CD14-positive monocyte (primary cell): Measurements from ENCODE around the gene KDF1. TPM values are rescaled to one million over a fixed set of nuclear protein-coding genes. Genes with fewer than 3 reads are reported as not detected.

Source experiments
- DNase-seq, 3 donors: peaks; one replicate each; pipeline ENCODE4 v3.0.0-alpha.2; 2011 to 2022
- H2AFZ ChIP-seq: 2 replicates; pipeline ENCODE4 v1.6.0; 2012; ENCODE audit warnings: mild to moderate bottlenecking, low read depth, low read length, inconsistent platforms; ENCODE audit not compliant: insufficient read depth, poor library complexity, severe bottlenecking
- H3K27ac ChIP-seq, 2 donors: 1 replicate in 1 of 2; 2 replicates in 1 of 2; pipeline ENCODE4 v1.5.1; 2012 to 2013; ENCODE audit warnings: low read length in 2 of 2, control low read depth in 1 of 2, inconsistent platforms in 1 of 2, low read depth in 1 of 2, mild to moderate bottlenecking in 1 of 2
- H3K27me3 ChIP-seq, 2 donors: one replicate each; pipeline versions ENCODE4 v1.6.0 to v1.6.1; 2011 to 2013; ENCODE audit warnings: low read length in 2 of 2; ENCODE audit not compliant: control insufficient read depth in 2 of 2, insufficient read depth in 2 of 2
- H3K36me3 ChIP-seq, 2 donors: replicated peaks in 1 of 2; 1 replicate in 1 of 2; 2 replicates in 1 of 2; pipeline versions ENCODE4 v1.5.1 to v1.6.1; 2012 to 2013; ENCODE audit warnings: low read length in 2 of 2, control low read depth in 1 of 2, inconsistent platforms in 1 of 2, mild to moderate bottlenecking in 1 of 2; ENCODE audit not compliant: insufficient read depth in 2 of 2, control insufficient read depth in 1 of 2
- H3K4me1 ChIP-seq, 2 donors: 1 replicate in 1 of 2; 2 replicates in 1 of 2; pipeline versions ENCODE4 v1.5.1 to v1.6.1; 2012 to 2013; ENCODE audit warnings: low read length in 2 of 2, control low read depth in 1 of 2, inconsistent platforms in 1 of 2, mild to moderate bottlenecking in 1 of 2, moderate library complexity in 1 of 2; ENCODE audit not compliant: insufficient read depth in 2 of 2, control insufficient read depth in 1 of 2
- H3K4me2 ChIP-seq: replicated peaks from 2 replicates; pipeline ENCODE3; 2012; ENCODE audit warnings: low read length, moderate library complexity, mild to moderate bottlenecking; ENCODE audit not compliant: poor library complexity, severe bottlenecking; ENCODE audit errors: extremely low read depth
- H3K4me3 ChIP-seq, 3 experiments: fragments of 200-600 bp in 1 of 3; sonication (generic) in 1 of 3; replicated peaks in 1 of 3; 1 replicate in 2 of 3; 2 replicates in 1 of 3; pipeline ENCODE4 v1.5.1; 2011 to 2013; ENCODE audit warnings: low read length in 3 of 3, mild to moderate bottlenecking in 3 of 3, control low read depth in 2 of 3, low read depth in 2 of 3, inconsistent platforms in 1 of 3, moderate library complexity in 1 of 3
- H3K79me2 ChIP-seq: 2 replicates; pipeline ENCODE4 v1.6.0; 2012; ENCODE audit warnings: mild to moderate bottlenecking, control low read depth, inconsistent platforms, low read length, moderate library complexity; ENCODE audit not compliant: insufficient read depth
- H3K9ac ChIP-seq: 2 replicates; pipeline ENCODE4 v1.6.0; 2017; ENCODE audit warnings: low read length, mild to moderate bottlenecking; ENCODE audit not compliant: insufficient read depth, poor library complexity, severe bottlenecking
- H3K9me3 ChIP-seq, 2 donors: replicated peaks in 1 of 2; 1 replicate in 1 of 2; 2 replicates in 1 of 2; pipeline versions ENCODE4 v1.5.1 to v1.6.1; 2012 to 2013; ENCODE audit warnings: low read length in 2 of 2, control low read depth in 1 of 2; ENCODE audit not compliant: control insufficient read depth in 1 of 2, insufficient read depth in 1 of 2
- H4K20me1 ChIP-seq: 2 replicates; pipeline ENCODE4 v1.6.0; 2012; ENCODE audit warnings: mild to moderate bottlenecking, low read length, control low read depth, moderate library complexity; ENCODE audit not compliant: insufficient read depth
- H3K27ac Mint-ChIP-seq, 7 donors: one replicate each; pipeline ENCODE4 v1.8.0; 2020; ENCODE audit warnings: mild to moderate bottlenecking in 7 of 7, mixed read lengths in 7 of 7, moderate library complexity in 6 of 7, inconsistent platforms in 2 of 7
- H3K27me3 Mint-ChIP-seq, 3 donors: one replicate each; pipeline ENCODE4 v1.8.0; 2021 to 2022; ENCODE audit warnings: low read depth in 3 of 3, mild to moderate bottlenecking in 3 of 3, mixed read lengths in 3 of 3, moderate library complexity in 3 of 3, inconsistent platforms in 1 of 3
- H3K36me3 Mint-ChIP-seq, 2 donors: one replicate each; pipeline ENCODE4 v1.8.0; 2020; ENCODE audit warnings: mixed read lengths in 2 of 2, inconsistent platforms in 1 of 2, mild to moderate bottlenecking in 1 of 2
- H3K4me1 Mint-ChIP-seq: one replicate; pipeline ENCODE4 v1.8.0; 2020; ENCODE audit warnings: mild to moderate bottlenecking, mixed read lengths
- H3K4me3 Mint-ChIP-seq, 2 donors: one replicate each; pipeline ENCODE4 v1.8.0; 2020; ENCODE audit warnings: mild to moderate bottlenecking in 2 of 2, mixed read lengths in 2 of 2, moderate library complexity in 1 of 2
- H3K9me3 Mint-ChIP-seq, 7 donors: one replicate each; pipeline ENCODE4 v1.8.0; 2020 to 2022; ENCODE audit warnings: mixed read lengths in 7 of 7, mild to moderate bottlenecking in 6 of 7, moderate library complexity in 6 of 7, inconsistent platforms in 2 of 7
- CTCF ChIP-seq: fragments of 200-600 bp; IDR thresholded peaks from one replicate; pipeline ENCODE4 v1.8.0; 2022; ENCODE audit warnings: antibody characterized with exemption, mild to moderate bottlenecking
- WGBS: methylation state at CpG from one replicate; pipeline ENCODE4 v1.1.5; 2013; ENCODE audit warnings: missing lambda C conversion rate; ENCODE audit not compliant: insufficient coverage; 5-methylcytosine and 5-hydroxymethylcytosine counted together
- intact Hi-C, 2 donors: fragments of 100-400 bp; cut with micrococcal nuclease; formaldehyde crosslinking; loops; one replicate each; pipeline versions ENCODE4 v1.15.0 to v1.15.1; 2023
- polyA plus RNA-seq, 3 donors: library from polyadenylated mRNA; depleted of rRNA in 1 of 3; unstranded in 2 of 3; stranded (reverse) in 1 of 3; fragments of 300-500 nt in 2 of 3; fragments of >200 nt in 1 of 3; fragmentation: Illumina TruSeq in 2 of 3; gene quantifications; 1 replicate in 2 of 3; 2 replicates in 1 of 3; pipeline ENCODE4 v1.2.3, GENCODE V29; 2012 to 2021

Gene KDF1
- polyA plus RNA-seq, 3 donors = not detected

GRCh38 chr1:26938004-26938658 lies 22.1 kb downstream of the KDF1 start:
- Mint-ChIP-seq H3K27ac (peak overlapping the region; percentile 22 to 73 (median 51)), H3K4me1 (peaks cover 13% of the 10 kb centered on the region), H3K27me3 (no peaks in the 10 kb centered on the region), H3K4me3 (no peak overlapping the region), H3K9me3 (peaks cover 0 to 1% (median 0%) of the 10 kb centered on the region in 7 donors), H3K36me3 (peaks cover 43 to 58% of the 10 kb centered on the region in 2 donors)
- DNase-seq = peak in 2 of 3 donors; percentile 10 to 25
- Histone ChIP-seq H4K20me1 (peaks cover 5% of the 10 kb centered on the region), H3K4me2 (no peak overlapping the region), H3K36me3 (peaks cover 27 to 68% of the 10 kb centered on the region in 2 donors), H3K79me2 (peaks cover 30% of the 10 kb centered on the region), H3K27me3 (no peaks in the 10 kb centered on the region), H3K9me3 (no peaks in the 10 kb centered on the region), H3K9ac (no peak overlapping the region), H3K4me1 (peaks cover 11 to 13% of the 10 kb centered on the region in 2 donors), H3K4me3 (no peak overlapping the region), H3K27ac (peak overlapping the region in 1 of 2 donors; percentile 59), H2AFZ (no peak overlapping the region)
- intact Hi-C loops = no loop called here
- 100% methylated on average over 1 of the region's 4 CpGs for WGBS
- TF ChIP-seq CTCF = no peak

- Histone ChIP-seq H3K79me2 (peaks cover 35% of the 10 kb centered on the region), H3K4me2 (no peak overlapping the region), H3K36me3 (peaks cover 16 to 55% of the 10 kb centered on the region in 2 donors), H3K27me3 (no peaks in the 10 kb centered on the region), H3K4me1 (peaks cover 24 to 25% of the 10 kb centered on the region in 2 donors), H3K27ac (no peak overlapping the region), H3K9ac (no peak overlapping the region), H4K20me1 (peaks cover 9% of the 10 kb centered on the region), H3K4me3 (no peak overlapping the region), H3K9me3 (no peaks in the 10 kb centered on the region), H2AFZ (no peak overlapping the region)
- Mint-ChIP-seq H3K27me3 (no peaks in the 10 kb centered on the region), H3K4me1 (peaks cover 26% of the 10 kb centered on the region), H3K4me3 (no peak overlapping the region), H3K36me3 (peaks cover 32 to 45% of the 10 kb centered on the region in 2 donors), H3K27ac (no peak overlapping the region), H3K9me3 (peaks cover 0 to 1% (median 0%) of the 10 kb centered on the region in 7 donors)
- WGBS = 89% methylated on average over 3 of the region's 6 CpGs
- intact Hi-C loops = no loop called here
- DNase-seq = no peak
- TF ChIP-seq CTCF = no peak
These were observed 23.4 kb downstream of the KDF1 start for GRCh38 chr1:26936823-26937222.
